OCI-LY3 (cell line): ENCODE data around the gene PACC1.

Experiments
- H2AFZ ChIP-seq: fragments of 200-600, 300-600 bp; shearing (Covaris generic); 2 replicates; pipeline ENCODE4 v1.6.0; 2014; ENCODE audit warnings: antibody characterized with exemption, low read depth, low read length
- H3K27ac ChIP-seq: fragments of 200-600, 300-600 bp; sonication (generic); 2 replicates; pipeline ENCODE4 v1.5.1; 2014; ENCODE audit warnings: mild to moderate bottlenecking, low read length, moderate library complexity, mixed read lengths
- H3K27me3 ChIP-seq: fragments of 200-600, 300-600 bp; sonication (generic); 2 replicates; pipeline ENCODE4 v1.6.1; 2014; ENCODE audit warnings: low read depth, low read length, mixed read lengths
- H3K36me3 ChIP-seq: fragments of 200-600, 300-600 bp; sonication (generic); replicated peaks from 2 replicates; pipeline ENCODE3; 2014; ENCODE audit warnings: low read depth, low read length, mixed read lengths
- H3K4me1 ChIP-seq: fragments of 300-600, 200-600 bp; sonication (generic); 2 replicates; pipeline ENCODE4 v1.6.1; 2014; ENCODE audit warnings: low read length, mixed read lengths
- H3K4me2 ChIP-seq: fragments of 200-600, 300-600 bp; sonication (generic); 2 replicates; pipeline ENCODE4 v1.6.1; 2014; ENCODE audit warnings: low read length, mixed read lengths
- H3K4me3 ChIP-seq: fragments of 300-600, 200-600 bp; sonication (generic); 2 replicates; pipeline ENCODE4 v1.5.1; 2014; ENCODE audit warnings: antibody characterized with exemption, mild to moderate bottlenecking, low read length, moderate library complexity
- H3K79me2 ChIP-seq: fragments of 300-600, 200-600 bp; shearing (Covaris generic); 2 replicates; pipeline ENCODE4 v1.6.1; 2014; ENCODE audit warnings: mild to moderate bottlenecking, low read length, mixed read lengths
- H3K9ac ChIP-seq: fragments of 300-600, 200-600 bp; shearing (Covaris generic); 2 replicates; pipeline ENCODE4 v1.6.0; 2014; ENCODE audit warnings: mild to moderate bottlenecking, low read length, moderate library complexity
- H3K9me3 ChIP-seq: fragments of 200-600, 300-600 bp; shearing (Covaris generic); 2 replicates; pipeline ENCODE4 v1.6.1; 2014; ENCODE audit warnings: low read length, mixed read lengths; ENCODE audit not compliant: insufficient read depth
- H4K20me1 ChIP-seq: fragments of 200-600, 300-600 bp; sonication (generic); 2 replicates; pipeline ENCODE4 v1.6.1; 2016; ENCODE audit warnings: low read length, mixed read lengths; ENCODE audit not compliant: insufficient read depth
- CTCF ChIP-seq: fragments of 200-600, 300-600 bp; sonication (generic); IDR thresholded peaks from 2 replicates; pipeline ENCODE4 v1.5.1; 2014; ENCODE audit warnings: antibody characterized with exemption, low read length, low read depth
- EZH2phosphoT487 ChIP-seq: fragments of 200-600 bp; shearing (Covaris generic); IDR thresholded peaks from 2 replicates; pipeline ENCODE4 v1.6.1; 2018; ENCODE audit warnings: antibody characterized with exemption, mixed run types, low read depth

PACC1 gene

GRCh38 chr1:212437179-212437798 is 22.6 kb upstream of the PACC1 start:
- Histone ChIP-seq H3K27me3 (no peaks in the 10 kb centered on the region), H3K9ac (no peak overlapping the region), H3K36me3 (peaks cover 10% of the 10 kb centered on the region), H2AFZ (no peak overlapping the region), H3K4me1 (peaks cover 9% of the 10 kb centered on the region), H3K79me2 (peaks cover 53% of the 10 kb centered on the region), H4K20me1 (0 out of 2 replicates have a peak, but pooled peaks cover 3% of the 10 kb centered on the region), H3K4me2 (no peak overlapping the region), H3K27ac (no peak overlapping the region), H3K4me3 (no peak overlapping the region), H3K9me3 (no peaks in the 10 kb centered on the region)
- TF ChIP-seq CTCF (no peak), EZH2phosphoT487 (no peak)

GRCh38 chr1:212434992-212435391 is 20.3 kb upstream of the PACC1 start:
- Histone ChIP-seq H3K4me3 (no peak overlapping the region), H3K27ac (no peak overlapping the region), H3K9ac (no peak overlapping the region), H4K20me1 (0 out of 2 replicates have a peak, but pooled peaks cover 3% of the 10 kb centered on the region), H3K9me3 (no peaks in the 10 kb centered on the region), H3K4me1 (peaks cover 11% of the 10 kb centered on the region), H3K36me3 (peaks cover 8% of the 10 kb centered on the region), H3K27me3 (no peaks in the 10 kb centered on the region), H3K79me2 (peaks cover 45% of the 10 kb centered on the region), H3K4me2 (no peak overlapping the region), H2AFZ (no peak overlapping the region)
- TF ChIP-seq EZH2phosphoT487, result no peak
- no peak for TF ChIP-seq CTCF

- Histone ChIP-seq H3K36me3 (peaks cover 8% of the 10 kb centered on the region), H4K20me1 (0 out of 2 replicates have a peak, but pooled peaks cover 1% of the 10 kb centered on the region), H3K27ac (no peak overlapping the region), H3K27me3 (0 out of 2 replicates have a peak, but pooled peaks cover 3% of the 10 kb centered on the region), H3K9ac (peak overlapping the region; percentile 76), H2AFZ (no peak overlapping the region), H3K4me2 (peak overlapping the region; percentile 79), H3K9me3 (no peaks in the 10 kb centered on the region), H3K4me3 (peak overlapping the region; percentile 84), H3K79me2 (peaks cover 40% of the 10 kb centered on the region), H3K4me1 (peaks cover 11% of the 10 kb centered on the region)
- TF ChIP-seq CTCF, result no peak
- no peak for TF ChIP-seq EZH2phosphoT487
Observed at GRCh38 chr1:212433577-212434462, 19.1 kb upstream of the PACC1 start.
